ENCODE data around the gene FARP1. TPM values are rescaled to one million over a fixed set of nuclear protein-coding genes. Genes with fewer than 3 reads are reported as not detected.

The FARP1 gene
- total and polyA plus RNA-seq, 2 of the 13 experiments (the other 11 are each of a cell fraction or from before 2014, with no cell fraction given), result 70.6 to 126 TPM

DNA sequence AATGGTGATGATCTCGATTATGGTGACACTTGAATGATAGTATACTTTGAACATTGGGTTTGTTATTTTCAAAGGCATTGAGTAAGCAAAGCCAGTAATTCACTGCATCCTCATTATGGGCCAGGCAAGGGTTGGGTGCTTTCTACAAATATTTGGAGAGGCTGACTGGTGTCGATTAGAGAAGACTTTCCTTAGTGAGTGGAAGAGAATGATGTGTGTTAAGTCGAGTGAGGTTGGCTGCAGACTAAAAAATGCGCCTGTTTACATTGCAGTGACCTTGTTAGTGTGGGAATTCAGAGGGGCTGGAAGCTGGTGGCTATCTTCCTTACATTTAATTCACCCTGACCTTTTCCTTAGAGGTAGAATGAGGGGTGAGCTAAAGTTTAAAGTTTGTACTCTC is 56.6 kb downstream of the FARP1 start (continued):
- TF ChIP-seq, protein P1, sequence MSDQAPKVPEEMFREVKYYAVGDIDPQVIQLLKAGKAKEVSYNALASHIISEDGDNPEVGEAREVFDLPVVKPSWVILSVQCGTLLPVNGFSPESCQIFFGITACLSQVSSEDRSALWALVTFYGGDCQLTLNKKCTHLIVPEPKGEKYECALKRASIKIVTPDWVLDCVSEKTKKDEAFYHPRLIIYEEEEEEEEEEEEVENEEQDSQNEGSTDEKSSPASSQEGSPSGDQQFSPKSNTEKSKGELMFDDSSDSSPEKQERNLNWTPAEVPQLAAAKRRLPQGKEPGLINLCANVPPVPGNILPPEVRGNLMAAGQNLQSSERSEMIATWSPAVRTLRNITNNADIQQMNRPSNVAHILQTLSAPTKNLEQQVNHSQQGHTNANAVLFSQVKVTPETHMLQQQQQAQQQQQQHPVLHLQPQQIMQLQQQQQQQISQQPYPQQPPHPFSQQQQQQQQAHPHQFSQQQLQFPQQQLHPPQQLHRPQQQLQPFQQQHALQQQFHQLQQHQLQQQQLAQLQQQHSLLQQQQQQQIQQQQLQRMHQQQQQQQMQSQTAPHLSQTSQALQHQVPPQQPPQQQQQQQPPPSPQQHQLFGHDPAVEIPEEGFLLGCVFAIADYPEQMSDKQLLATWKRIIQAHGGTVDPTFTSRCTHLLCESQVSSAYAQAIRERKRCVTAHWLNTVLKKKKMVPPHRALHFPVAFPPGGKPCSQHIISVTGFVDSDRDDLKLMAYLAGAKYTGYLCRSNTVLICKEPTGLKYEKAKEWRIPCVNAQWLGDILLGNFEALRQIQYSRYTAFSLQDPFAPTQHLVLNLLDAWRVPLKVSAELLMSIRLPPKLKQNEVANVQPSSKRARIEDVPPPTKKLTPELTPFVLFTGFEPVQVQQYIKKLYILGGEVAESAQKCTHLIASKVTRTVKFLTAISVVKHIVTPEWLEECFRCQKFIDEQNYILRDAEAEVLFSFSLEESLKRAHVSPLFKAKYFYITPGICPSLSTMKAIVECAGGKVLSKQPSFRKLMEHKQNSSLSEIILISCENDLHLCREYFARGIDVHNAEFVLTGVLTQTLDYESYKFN (CRISPR knock-in tag; conservative IDR thresholded peaks at IDR 0.05), result peak; percentile 56
- TF ChIP-seq PHF21A (CRISPR knock-in tag; IDR thresholded peaks at IDR 0.05), result peak; percentile 41; the same call in 1 of the 2 replicates
- TF ChIP-seq FOXA1 (IDR thresholded peaks at IDR 0.05), result 0 out of 2 replicates have a peak, but pooled peaks have one; percentile 23
- peak; percentile 91 for TF ChIP-seq FOXA1 (CRISPR knock-in tag; IDR thresholded peaks at IDR 0.05)
- peak; percentile 90 for TF ChIP-seq SSRP1 (CRISPR knock-in tag; IDR thresholded peaks at IDR 0.05)
- TF ChIP-seq DMAP1 (CRISPR knock-in tag; IDR thresholded peaks at IDR 0.05), result no peak
- TF ChIP-seq, protein P2, sequence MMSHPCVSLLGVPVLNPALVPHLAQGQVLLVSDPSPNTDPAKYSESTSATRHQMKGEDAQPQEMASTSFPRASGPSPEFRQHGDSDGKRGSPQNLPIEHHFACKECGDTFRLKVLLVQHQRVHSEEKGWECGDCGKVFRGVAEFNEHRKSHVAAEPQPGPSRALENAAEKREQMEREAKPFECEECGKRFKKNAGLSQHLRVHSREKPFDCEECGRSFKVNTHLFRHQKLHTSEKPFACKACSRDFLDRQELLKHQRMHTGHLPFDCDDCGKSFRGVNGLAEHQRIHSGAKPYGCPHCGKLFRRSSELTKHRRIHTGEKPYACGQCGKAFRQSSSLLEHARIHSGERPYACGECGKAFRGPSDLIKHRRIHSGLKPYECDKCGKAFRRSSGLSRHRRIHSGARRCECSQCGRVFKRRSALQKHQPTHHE (CRISPR knock-in tag; IDR thresholded peaks at IDR 0.05; ENCODE audit: borderline replicate concordance), result no peak
- TF ChIP-seq CREM (IDR thresholded peaks at IDR 0.05), result 0 out of 2 replicates have a peak, but pooled peaks have one; percentile 33
- TF ChIP-seq CREM (CRISPR knock-in tag; IDR thresholded peaks at IDR 0.05), result no peak
- TF ChIP-seq FOXA3 (CRISPR knock-in tag; IDR thresholded peaks at IDR 0.05), result peak; percentile 95
- TF ChIP-seq ZIK1 (CRISPR knock-in tag; IDR thresholded peaks at IDR 0.05; ENCODE audit: borderline replicate concordance, low read depth), result no peak
- peak; percentile 52 for TF ChIP-seq CEBPG (CRISPR knock-in tag; IDR thresholded peaks at IDR 0.05)
- 0 out of 4 replicates have a peak, but pooled peaks of 1 of the 2 experiments have one; percentile 44 for TF ChIP-seq NR2F1 (CRISPR knock-in tag; IDR thresholded peaks at IDR 0.05)
- TF ChIP-seq, protein P3, sequence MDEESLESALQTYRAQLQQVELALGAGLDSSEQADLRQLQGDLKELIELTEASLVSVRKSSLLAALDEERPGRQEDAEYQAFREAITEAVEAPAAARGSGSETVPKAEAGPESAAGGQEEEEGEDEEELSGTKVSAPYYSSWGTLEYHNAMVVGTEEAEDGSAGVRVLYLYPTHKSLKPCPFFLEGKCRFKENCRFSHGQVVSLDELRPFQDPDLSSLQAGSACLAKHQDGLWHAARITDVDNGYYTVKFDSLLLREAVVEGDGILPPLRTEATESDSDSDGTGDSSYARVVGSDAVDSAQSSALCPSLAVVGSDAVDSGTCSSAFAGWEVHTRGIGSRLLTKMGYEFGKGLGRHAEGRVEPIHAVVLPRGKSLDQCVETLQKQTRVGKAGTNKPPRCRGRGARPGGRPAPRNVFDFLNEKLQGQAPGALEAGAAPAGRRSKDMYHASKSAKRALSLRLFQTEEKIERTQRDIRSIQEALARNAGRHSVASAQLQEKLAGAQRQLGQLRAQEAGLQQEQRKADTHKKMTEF (CRISPR knock-in tag; IDR thresholded peaks at IDR 0.05), result peak; percentile 35; the same call in 1 of the 2 replicates
- TF ChIP-seq, protein P4, sequence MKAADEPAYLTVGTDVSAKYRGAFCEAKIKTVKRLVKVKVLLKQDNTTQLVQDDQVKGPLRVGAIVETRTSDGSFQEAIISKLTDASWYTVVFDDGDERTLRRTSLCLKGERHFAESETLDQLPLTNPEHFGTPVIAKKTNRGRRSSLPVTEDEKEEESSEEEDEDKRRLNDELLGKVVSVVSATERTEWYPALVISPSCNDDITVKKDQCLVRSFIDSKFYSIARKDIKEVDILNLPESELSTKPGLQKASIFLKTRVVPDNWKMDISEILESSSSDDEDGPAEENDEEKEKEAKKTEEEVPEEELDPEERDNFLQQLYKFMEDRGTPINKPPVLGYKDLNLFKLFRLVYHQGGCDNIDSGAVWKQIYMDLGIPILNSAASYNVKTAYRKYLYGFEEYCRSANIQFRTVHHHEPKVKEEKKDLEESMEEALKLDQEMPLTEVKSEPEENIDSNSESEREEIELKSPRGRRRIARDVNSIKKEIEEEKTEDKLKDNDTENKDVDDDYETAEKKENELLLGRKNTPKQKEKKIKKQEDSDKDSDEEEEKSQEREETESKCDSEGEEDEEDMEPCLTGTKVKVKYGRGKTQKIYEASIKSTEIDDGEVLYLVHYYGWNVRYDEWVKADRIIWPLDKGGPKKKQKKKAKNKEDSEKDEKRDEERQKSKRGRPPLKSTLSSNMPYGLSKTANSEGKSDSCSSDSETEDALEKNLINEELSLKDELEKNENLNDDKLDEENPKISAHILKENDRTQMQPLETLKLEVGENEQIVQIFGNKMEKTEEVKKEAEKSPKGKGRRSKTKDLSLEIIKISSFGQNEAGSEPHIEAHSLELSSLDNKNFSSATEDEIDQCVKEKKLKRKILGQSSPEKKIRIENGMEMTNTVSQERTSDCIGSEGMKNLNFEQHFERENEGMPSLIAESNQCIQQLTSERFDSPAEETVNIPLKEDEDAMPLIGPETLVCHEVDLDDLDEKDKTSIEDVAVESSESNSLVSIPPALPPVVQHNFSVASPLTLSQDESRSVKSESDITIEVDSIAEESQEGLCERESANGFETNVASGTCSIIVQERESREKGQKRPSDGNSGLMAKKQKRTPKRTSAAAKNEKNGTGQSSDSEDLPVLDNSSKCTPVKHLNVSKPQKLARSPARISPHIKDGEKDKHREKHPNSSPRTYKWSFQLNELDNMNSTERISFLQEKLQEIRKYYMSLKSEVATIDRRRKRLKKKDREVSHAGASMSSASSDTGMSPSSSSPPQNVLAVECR (CRISPR knock-in tag; IDR thresholded peaks at IDR 0.05; ENCODE audit: borderline replicate concordance), result peak; percentile 21; the same call in 1 of the 2 replicates
- TF ChIP-seq, protein P5, sequence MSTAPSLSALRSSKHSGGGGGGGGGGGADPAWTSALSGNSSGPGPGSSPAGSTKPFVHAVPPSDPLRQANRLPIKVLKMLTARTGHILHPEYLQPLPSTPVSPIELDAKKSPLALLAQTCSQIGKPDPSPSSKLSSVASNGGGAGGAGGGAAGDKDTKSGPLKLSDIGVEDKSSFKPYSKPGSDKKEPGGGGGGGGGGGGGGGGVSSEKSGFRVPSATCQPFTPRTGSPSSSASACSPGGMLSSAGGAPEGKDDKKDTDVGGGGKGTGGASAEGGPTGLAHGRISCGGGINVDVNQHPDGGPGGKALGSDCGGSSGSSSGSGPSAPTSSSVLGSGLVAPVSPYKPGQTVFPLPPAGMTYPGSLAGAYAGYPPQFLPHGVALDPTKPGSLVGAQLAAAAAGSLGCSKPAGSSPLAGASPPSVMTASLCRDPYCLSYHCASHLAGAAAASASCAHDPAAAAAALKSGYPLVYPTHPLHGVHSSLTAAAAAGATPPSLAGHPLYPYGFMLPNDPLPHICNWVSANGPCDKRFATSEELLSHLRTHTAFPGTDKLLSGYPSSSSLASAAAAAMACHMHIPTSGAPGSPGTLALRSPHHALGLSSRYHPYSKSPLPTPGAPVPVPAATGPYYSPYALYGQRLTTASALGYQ (CRISPR knock-in tag; IDR thresholded peaks at IDR 0.05), result 0 out of 2 replicates have a peak, but pooled peaks have one; percentile 41
- peak; percentile 42 for TF ChIP-seq SAP130 (CRISPR knock-in tag; IDR thresholded peaks at IDR 0.05; ENCODE audit: low read depth)
- peak in 1 of 2 experiments; percentile 38; a peak in 1 of 4 replicates for TF ChIP-seq EP300 (IDR thresholded peaks at IDR 0.05; ENCODE audit: low read depth in 2 of 2, low read length in 2 of 2)
- no peak; the same call in 1 of the 2 replicates for TF ChIP-seq EP300 (CRISPR knock-in tag; IDR thresholded peaks at IDR 0.05; ENCODE audit: borderline replicate concordance)

Measured in HepG2 (cell line).